ENCODE data around the gene CPEB4. TPM values are rescaled to one million over a fixed set of nuclear protein-coding genes. Genes with fewer than 3 reads are reported as not detected.

The CPEB4 gene
- total and polyA plus RNA-seq, 9 of the 15 experiments (the other 6 are each of a cell fraction or from before 2014, with no cell fraction given), result 7.4 to 21.3 (median 12.4) TPM

DNA sequence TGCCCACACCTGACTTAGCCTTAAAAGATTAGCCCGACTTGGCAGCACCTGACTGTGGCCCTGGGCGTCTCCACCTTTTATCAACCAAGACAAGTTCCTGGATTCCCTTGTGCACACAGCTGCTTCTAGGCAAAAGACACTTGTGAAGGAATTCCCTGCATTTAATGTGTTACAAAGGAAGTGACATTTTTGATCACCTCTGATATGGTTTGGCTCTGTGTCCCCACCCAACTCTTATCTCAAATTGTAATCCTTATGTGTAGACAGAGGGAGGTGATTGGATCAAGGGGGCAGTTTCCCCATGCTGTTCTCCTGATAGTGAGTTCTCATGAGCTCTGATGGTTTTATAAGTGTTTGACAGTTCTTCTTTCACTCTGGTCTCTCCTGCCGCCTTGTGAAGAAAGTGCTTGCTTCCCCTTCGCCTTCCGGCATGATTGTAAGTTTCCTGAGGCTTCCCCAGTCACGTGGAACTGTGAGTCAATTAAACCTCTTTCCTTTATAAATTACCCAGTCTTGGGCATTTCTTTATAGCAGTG is 2.6 kb upstream of the CPEB4 start (continued):
- TF ChIP-seq TBL1XR1 (IDR thresholded peaks at IDR 0.05; ENCODE audit: low read length in 2 of 2) (no peak), TSC22D4 (tag; IDR thresholded peaks at IDR 0.05) (no peak), ZNF79 (CRISPR knock-in tag; IDR thresholded peaks at IDR 0.05; ENCODE audit: low read depth) (no peak), ZKSCAN1 (IDR thresholded peaks at IDR 0.05; ENCODE audit: low read depth, low read length) (no peak), RBM14 (IDR thresholded peaks at IDR 0.05; ENCODE audit: borderline replicate concordance, insufficient read depth, low read depth, low read length) (no peak), LEF1 (IDR thresholded peaks at IDR 0.05) (no peak), CBFB (CRISPR knock-in tag; IDR thresholded peaks at IDR 0.05) (no peak), NFATC3 (IDR thresholded peaks at IDR 0.05) (peak; percentile 95), SNIP1 (IDR thresholded peaks at IDR 0.05; ENCODE audit: low read depth) (peak; percentile 82; the same call in 1 of the 2 replicates), ZNF764 (CRISPR knock-in tag; IDR thresholded peaks at IDR 0.05; ENCODE audit: low read depth) (no peak), EGR1 (conservative IDR thresholded peaks at IDR 0.05) (no peak), LARP7 (IDR thresholded peaks at IDR 0.05) (no peak), CHD4 (IDR thresholded peaks at IDR 0.05; ENCODE audit: insufficient read depth, insufficient replicate concordance, low read depth, low read length, poor library complexity, severe bottlenecking) (peak; percentile 49), NFIC (IDR thresholded peaks at IDR 0.05) (peak; percentile 24; the same call in 1 of the 2 replicates), PCBP2 (IDR thresholded peaks at IDR 0.05; ENCODE audit: low read depth, low read length, poor library complexity, severe bottlenecking) (no peak), DPF2 (IDR thresholded peaks at IDR 0.05) (peak; percentile 72), SRSF1 (IDR thresholded peaks at IDR 0.05; ENCODE audit: low read depth, low read length) (no peak), FOXA1 (IDR thresholded peaks at IDR 0.05; ENCODE audit: borderline replicate concordance) (no peak), TCF7 (IDR thresholded peaks at IDR 0.05; ENCODE audit: borderline replicate concordance) (0 out of 2 replicates have a peak, but pooled peaks have one; percentile 42), KAT7 (CRISPR knock-in tag; IDR thresholded peaks at IDR 0.05; ENCODE audit: borderline replicate concordance) (0 out of 2 replicates have a peak, but pooled peaks have one; percentile 26), RCOR1 (IDR thresholded peaks at IDR 0.05; ENCODE audit: borderline replicate concordance in 1 of 2, low read depth in 2 of 2, low read length in 2 of 2) (no peak; a peak in 1 of 4 replicates), CBX8 (IDR thresholded peaks at IDR 0.05; ENCODE audit: borderline replicate concordance, extremely low read depth, low read depth, low read length, poor library complexity, severe bottlenecking) (no peak), ARHGAP35 (IDR thresholded peaks at IDR 0.05; ENCODE audit: partially characterized antibody) (no peak), ZNF445 (CRISPR knock-in tag; IDR thresholded peaks at IDR 0.05; ENCODE audit: low read depth) (no peak), ZNF263 (CRISPR knock-in tag; IDR thresholded peaks at IDR 0.05; ENCODE audit: borderline replicate concordance) (no peak)
- TF ChIP-seq, protein P1, sequence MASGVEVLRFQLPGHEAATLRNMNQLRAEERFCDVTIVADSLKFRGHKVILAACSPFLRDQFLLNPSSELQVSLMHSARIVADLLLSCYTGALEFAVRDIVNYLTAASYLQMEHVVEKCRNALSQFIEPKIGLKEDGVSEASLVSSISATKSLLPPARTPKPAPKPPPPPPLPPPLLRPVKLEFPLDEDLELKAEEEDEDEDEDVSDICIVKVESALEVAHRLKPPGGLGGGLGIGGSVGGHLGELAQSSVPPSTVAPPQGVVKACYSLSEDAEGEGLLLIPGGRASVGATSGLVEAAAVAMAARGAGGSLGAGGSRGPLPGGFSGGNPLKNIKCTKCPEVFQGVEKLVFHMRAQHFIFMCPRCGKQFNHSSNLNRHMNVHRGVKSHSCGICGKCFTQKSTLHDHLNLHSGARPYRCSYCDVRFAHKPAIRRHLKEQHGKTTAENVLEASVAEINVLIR (CRISPR knock-in tag; IDR thresholded peaks at IDR 0.05), result no peak
- TF ChIP-seq, protein P2, sequence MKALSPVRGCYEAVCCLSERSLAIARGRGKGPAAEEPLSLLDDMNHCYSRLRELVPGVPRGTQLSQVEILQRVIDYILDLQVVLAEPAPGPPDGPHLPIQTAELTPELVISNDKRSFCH (CRISPR knock-in tag; IDR thresholded peaks at IDR 0.05), result no peak
- TF ChIP-seq, protein P2 (tag; IDR thresholded peaks at IDR 0.05), result no peak
- TF ChIP-seq, protein P3, sequence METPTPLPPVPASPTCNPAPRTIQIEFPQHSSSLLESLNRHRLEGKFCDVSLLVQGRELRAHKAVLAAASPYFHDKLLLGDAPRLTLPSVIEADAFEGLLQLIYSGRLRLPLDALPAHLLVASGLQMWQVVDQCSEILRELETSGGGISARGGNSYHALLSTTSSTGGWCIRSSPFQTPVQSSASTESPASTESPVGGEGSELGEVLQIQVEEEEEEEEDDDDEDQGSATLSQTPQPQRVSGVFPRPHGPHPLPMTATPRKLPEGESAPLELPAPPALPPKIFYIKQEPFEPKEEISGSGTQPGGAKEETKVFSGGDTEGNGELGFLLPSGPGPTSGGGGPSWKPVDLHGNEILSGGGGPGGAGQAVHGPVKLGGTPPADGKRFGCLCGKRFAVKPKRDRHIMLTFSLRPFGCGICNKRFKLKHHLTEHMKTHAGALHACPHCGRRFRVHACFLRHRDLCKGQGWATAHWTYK (CRISPR knock-in tag; IDR thresholded peaks at IDR 0.05), result no peak
